ENCODE results near the gene HOXC11.

GRCh38 chr12:53976172-53976822 is 3.4 kb downstream of the HOXC11 start:
- TF ChIP-seq CTCF (conservative IDR thresholded peaks at IDR 0.05 in 1 of 2, IDR thresholded peaks at IDR 0.05 in 1 of 2; ENCODE audit: extremely low read depth in 1 of 2, insufficient read depth in 1 of 2, low read depth in 1 of 2, low read length in 2 of 2) (no peak), EZH2 (IDR thresholded peaks at IDR 0.05; ENCODE audit: borderline replicate concordance, low read length) (no peak)
